NCI-H748 treated with DMSO at 0.1 percent for 48 hours (cell line): ENCODE measurements around the gene ASB13.

ENCODE experiments used
- DNase-seq: peaks from one replicate; lab custom pipeline; 2025; lab: John Stamatoyannopoulos, UW

Gene ASB13

GRCh38 chr10:5666008-5666840 lies at the start of gene ASB13:
ASB13 (minus strand) TSS chr10:5666595; CDS start chr10:5666551, 44 bp downstream.
- DNase-seq, result peak; percentile 6

DNA sequence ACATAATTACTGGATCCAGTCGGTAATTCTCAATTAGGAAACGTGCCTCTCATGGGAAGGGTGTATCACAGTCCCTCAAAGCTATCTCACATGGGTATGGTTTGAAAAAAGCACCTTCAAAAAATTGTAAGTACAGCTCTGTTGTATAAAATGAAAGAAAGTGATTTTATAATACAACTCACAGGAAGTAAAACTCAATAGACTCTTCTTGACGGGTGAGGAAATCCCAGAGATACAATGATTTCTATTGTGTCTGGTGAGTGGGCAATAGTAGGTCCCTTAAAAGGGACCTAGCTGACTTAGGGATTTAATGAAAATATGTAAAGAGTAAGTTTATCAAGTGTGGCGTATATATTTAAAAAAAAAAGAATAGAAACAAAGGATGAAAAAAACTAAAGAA lies 45.2 kb upstream of the ASB13 start:
- no peak for DNase-seq

GRCh38 chr10:5710859-5711258 lies 44.5 kb upstream of the ASB13 start:
- DNase-seq, result no peak

DNA sequence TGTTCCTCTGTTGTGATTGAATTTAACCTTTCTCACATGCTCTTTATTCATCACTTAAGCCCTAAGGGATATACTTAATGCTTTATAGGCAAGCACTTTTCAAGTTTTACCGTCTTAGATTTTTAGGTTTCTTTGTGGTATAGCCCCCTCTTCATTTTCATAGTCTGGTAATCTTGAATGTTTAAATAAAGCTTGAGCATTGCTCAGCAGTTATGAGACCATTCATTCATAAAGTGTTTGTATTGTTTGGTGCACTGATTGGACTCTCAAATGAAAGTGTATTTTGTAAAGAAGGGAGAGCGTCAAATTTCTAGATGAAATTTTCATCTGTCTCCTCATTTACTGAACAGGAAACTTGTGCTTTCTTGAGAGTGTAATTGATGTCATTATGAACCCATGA lies 43.5 kb upstream of the ASB13 start:
- no peak for DNase-seq

- DNase-seq, result no peak
Measured at GRCh38 chr10:5708356-5708755, 42.0 kb upstream of the ASB13 start.

DNA sequence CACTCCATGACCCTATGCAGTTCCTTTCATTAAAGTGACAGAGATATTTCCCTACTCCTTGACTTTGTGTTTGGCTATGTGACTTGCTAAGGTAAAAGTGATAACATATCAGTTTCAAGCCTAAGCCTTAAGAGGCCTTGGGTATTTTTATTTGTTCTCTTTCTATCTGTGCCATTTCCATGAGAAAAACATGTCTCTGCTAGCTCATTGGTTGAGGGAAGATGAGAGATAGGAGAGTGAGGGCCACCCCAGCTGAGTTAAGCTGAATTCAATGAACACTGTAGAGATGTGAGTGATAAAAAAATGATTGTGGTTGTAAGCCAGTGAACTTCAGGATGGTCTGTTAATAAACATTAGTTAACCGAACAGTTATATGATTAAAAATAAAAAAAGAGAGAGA lies 31.7 kb upstream of the ASB13 start:
- DNase-seq, result no peak

- no peak for DNase-seq
Measured at GRCh38 chr10:5697342-5697741, 30.9 kb upstream of the ASB13 start.

DNA sequence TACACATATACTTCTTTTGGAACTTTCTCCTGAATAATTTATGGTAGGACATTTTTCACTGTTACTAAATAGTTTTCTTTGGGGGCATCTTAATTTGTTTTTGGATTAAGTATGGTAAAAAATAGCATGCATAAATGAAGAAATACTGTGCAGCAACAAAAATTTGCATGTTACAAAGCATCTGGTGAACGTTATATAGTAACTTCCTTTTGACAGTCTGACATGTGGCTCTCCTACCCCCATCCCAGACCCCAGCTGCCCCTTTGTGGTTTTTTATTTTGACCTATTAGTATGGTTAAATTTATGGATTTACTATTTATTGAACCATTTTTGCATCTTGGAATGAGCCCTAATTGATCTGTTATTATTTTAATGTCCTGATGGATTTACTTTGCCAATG lies 28.2 kb upstream of the ASB13 start:
- no peak for DNase-seq

DNA sequence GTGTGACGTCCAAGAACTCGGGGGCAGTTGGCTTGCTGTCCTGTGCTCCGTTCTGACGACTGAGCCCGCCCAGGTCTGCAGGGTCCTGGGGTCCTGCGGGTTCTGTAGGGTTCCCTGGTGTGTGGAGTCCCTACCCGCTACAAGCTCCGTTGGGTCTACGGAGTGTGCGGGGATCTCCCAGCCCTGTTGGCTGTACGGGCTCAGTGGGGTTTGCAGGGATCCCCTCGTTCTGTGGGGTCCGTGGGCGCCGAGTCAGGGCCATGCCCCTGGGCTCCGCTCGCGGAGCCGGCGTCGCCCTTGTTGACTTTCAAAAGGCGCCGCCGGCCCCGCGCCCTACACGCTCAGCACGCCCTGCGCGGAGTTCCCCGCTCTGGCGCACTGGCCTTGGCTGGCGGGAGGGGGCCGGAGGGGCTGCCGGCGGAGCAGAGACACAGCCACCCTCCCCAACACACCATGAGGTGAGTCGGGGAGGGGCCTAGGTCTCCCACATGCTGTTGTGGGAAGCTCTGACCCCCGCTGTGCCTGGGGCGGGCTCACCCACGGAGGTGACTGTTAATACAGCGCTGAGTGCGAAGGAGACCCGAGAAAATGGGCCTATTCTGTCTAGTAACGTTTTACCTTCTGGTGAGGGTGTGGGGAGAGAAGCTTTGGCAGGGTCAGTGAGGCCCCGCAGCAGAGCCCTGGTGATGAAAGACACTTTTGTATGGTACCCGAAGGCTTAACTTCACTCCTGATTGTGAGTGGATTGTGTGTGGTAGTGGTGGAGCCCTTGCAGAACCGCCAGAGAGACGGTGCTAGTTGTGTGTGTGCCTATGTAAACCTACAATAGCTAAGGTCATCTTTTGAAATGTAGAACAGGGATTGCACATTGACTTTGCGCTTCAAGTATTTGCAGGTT lies 26.3 kb upstream of the ASB13 start:
- DNase-seq, result no peak

DNA sequence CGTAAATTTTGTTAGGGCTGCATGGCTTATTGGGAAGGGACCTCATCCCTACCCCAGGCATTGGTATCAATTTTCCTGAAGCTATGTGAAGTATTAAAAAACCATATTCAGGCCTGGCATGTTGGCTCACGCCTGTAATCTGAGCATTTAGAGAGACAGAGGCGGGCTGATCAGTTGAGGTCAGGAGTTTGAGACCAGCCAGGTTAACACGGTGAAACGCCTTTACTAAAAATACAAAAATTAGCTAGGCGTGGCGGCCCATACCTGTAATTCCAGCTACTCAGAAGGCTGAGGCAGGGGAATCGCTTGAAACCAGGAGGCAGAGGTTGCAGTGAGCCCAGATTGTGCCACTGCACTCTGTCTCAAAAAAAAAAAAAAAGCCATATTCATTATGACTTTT lies 25.4 kb upstream of the ASB13 start:
- DNase-seq, result no peak

DNA sequence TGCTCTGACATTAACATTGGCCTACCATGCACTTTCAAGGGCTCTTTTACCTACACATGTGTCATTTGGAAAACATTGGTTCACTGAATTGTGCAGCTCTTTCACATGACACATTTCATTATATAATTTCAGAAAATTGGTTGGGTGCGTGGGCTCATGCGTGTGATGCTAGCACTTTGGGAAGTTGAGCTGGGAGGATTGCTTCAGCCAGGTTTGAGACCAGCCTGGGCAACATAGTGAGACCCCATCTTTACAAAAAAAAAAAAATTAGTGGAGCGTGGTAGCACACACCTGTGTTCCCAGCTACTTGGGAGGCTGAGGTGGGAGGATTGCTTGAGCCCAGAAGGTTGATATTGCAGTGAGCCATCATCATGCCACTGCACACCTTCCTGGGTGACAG lies 22.2 kb upstream of the ASB13 start:
- no peak for DNase-seq

DNA sequence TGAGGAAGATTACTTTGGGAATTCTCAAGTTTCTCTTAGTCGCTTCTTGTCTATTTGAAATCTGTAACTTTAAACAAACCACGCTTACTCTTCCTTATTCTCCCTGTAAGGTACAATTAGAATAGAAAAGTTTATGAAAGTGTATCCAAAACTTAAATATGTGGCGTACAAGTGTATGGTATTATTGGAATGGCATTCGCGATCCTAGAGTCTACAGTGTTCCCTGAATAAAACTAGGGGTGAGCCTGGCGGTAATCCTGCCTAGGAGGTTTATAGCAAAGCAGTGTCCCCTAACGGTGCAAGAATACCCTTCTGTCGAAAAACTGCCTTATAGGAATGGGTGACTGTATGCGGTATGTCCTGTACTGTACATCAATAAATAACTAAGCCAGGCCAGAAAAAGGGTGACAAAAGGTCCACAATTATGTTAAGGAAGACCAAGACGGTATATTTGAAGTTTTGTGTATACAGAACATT lies 19.4 kb upstream of the ASB13 start:
- DNase-seq, result no peak

DNA sequence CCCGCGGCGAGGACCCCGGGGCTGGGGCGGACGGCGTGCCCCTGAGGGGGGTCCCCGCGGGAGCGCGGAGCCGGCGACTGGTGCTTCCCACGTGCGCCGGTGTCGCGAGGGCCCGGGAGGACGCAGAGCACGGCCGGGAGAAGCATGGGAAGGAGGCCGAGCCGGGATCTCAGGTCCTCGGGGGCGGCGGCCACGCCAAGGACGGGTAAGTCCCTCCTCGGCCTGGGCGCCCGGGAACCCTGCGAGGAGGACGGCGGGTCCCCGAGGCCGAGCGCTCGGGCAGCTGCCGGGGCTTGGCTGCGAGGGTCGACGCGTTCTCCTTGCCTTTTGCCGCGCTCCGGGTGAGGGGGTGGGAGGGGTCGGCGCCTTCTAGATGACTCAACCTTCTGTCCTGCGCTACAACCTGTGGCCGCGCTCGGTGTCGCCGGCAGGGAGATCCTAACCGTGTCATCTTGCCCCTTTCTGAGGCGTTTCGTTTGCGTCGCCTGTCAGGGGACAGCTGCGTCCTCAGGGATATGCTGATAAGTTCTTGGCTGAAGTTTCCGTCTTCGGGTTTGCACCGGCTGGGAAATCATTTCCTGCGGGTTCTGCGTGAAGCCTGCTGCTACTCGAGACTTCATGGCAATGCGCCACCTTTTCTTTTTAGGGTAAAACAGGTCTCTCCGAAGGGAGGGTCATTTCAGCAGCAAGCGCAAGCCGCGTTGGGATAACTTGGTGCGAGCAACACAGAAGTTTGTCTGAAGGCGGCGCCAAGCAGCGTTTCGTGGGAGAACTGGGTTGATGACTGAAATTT lies 18.8 kb upstream of the ASB13 start:
- no peak for DNase-seq

DNA sequence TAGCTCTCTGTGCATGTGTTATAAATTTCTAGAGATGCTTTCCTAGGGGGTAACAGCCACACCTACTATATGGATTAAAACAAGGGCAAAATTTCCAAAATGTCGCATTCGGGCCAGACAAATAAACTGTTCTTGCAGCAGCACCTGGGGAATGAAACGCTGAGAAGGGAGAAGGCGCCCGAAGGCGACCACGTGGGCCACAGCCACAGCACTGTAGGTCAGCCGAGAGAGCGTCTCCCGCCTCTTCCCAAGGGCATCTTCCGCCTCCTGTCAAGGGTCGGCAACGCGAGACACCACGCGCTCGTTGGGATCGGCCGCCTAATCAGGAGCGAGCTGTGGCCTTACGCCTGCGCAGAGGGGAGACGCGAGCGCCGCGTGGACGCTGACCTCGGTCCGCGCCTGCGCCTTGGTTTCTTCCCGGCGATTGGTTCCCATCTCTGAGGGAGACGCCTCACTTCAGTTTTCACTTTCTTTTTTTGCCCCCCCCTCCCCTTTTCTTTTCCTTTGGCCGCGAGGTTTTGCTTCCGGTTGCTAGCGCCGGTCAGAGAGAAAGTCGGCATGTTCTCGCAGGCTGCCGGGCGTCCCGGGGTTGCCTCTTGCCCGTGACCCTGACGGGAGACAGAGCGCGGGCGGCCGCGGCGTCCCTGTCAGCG lies 18.0 kb upstream of the ASB13 start, which contains the start of gene TASOR2:
Gene TASOR2, plus strand, starts transcription at position 521 of the 653 bp plus-strand sequence. CDS start 35,805 bp downstream, outside the sequence.
- DNase-seq, result peak; percentile 82

- DNase-seq, result no peak
Measured at GRCh38 chr10:5683065-5683464, 16.7 kb upstream of the ASB13 start.

DNA sequence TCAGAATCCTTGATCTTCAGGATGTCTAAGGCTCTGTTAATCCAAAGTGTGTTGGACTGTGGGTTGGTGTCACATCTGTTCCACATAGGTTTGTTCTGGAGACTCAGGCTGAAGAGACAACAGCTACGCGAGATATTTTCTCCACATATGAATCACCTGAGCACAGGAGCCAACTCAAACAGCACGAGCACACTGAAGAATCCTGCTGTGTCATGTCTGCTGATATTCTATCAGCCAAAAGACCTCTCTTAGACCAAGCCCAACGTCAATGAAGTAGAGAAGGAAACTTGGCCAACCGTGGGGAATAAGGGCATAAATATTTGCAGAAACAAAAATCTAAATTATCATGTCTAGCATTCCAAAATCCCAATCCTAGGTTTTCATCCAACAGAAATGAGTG lies 15.5 kb upstream of the ASB13 start:
- DNase-seq, result no peak

DNA sequence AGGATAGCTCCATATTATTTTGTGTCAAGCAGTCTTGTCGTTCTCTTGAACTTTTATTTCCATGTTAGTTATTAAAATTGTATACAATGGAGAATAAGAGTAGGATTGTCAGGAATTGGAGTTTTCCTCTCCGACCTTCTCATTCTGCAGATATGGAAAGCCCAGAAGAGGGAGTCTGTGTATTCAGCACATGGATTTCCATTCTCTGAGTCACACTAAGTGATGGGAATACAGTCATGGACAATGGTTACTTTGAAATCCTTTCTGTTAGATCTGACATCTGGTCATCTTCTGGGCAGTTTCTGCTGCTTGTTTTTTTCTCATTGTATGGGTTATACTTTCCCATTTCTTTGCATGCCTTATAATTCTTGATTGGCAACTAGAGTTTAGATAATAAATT lies 13.2 kb upstream of the ASB13 start:
- no peak for DNase-seq

GRCh38 chr10:5679037-5679435 lies 12.6 kb upstream of the ASB13 start:
- DNase-seq, result no peak

DNA sequence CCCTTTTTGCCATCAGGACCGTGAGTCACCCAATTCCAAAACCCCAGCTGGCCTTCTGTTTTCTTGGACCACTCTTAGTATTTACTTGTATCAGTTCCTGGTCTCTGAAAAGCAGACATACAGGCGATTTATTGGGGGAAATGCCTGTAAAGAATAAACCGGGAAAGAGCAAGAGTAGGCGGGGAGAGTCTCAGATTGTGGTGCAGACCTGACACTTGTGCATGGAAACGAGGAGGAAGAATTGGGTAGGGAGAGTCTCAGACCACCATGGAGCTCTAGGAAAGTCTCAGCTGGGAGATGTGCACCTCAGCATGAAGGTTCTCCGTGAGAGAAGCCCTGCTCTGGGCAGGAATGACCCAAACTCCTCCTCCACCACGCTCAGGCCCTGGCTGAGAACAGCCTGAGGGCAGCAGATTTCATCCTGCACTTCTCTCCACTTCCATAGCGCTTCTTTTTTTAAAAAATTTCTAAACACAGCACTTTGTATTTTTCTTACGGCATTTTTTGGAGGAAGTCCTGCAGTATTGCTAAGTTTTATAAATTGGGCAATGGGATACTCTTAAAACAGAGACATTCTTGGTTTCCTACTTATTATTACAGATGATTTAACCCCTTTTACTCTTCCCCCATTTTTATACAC lies 12.1 kb upstream of the ASB13 start:
- no peak for DNase-seq

- DNase-seq, result no peak
Measured at GRCh38 chr10:5670662-5671375, 4.4 kb upstream of the ASB13 start.
